Erythroblast (primary cell): ENCODE data around the gene SLC5A11.

Source experiments
- GATA1 ChIP-seq: IDR thresholded peaks from 2 replicates; pipeline ENCODE4 v1.6.1; 2011; ENCODE audit warnings: low read depth, mild to moderate bottlenecking, control low read depth, low read length, moderate library complexity
- POLR2A ChIP-seq: IDR thresholded peaks from 2 replicates; pipeline ENCODE4 v1.6.1; 2011; ENCODE audit warnings: mild to moderate bottlenecking, low read length

- TF ChIP-seq POLR2A (no peak), GATA1 (no peak)
These were observed 6.5 kb downstream of the SLC5A11 start for GRCh38 chr16:24852281-24852721.
